SK-N-SH (cell line): ENCODE measurements around the gene MEGF10. TPM values are rescaled to one million over a fixed set of nuclear protein-coding genes. Genes with fewer than 3 reads are reported as not detected.
"Not testable (repeated sequence)": the region's sequence is repeated elsewhere in the genome, so short reads cannot be mapped to it uniquely, and the experiment has no call there.

ENCODE experiments used
- CTCF ChIA-PET: fragments of 300-600, 350-600 bp; formaldehyde crosslinking; extraction: SDS; loops from one replicate; lab custom pipeline; 2021; lab: Yijun Ruan, JAX
- POLR2A ChIA-PET: fragments of 350-600 bp; sonication (Branson Sonifier 250); formaldehyde crosslinking; extraction: SDS; loops from one replicate; lab custom pipeline; 2020; ENCODE audit warnings: antibody characterized with exemption, inconsistent platforms; lab: Yijun Ruan, JAX
- DNase-seq: peaks from one replicate; pipeline ENCODE4 v3.0.0; 2012
- H2AFZ ChIP-seq: fragments of 200-600 bp; sonication (generic); 2 replicates; pipeline ENCODE4 v1.8.1; 2016; ENCODE audit warnings: antibody characterized with exemption, mild to moderate bottlenecking, low read depth
- H3F3A ChIP-seq: fragments of 200-600 bp; sonication (generic); replicated peaks from 2 replicates; pipeline ENCODE3; 2016; ENCODE audit warnings: antibody characterized with exemption, mild to moderate bottlenecking; ENCODE audit not compliant: insufficient read depth
- H3K27ac ChIP-seq, 2 experiments: fragments of 200-500 bp in 1 of 2; fragments of 200-600 bp in 1 of 2; sonication (Bioruptor generic) in 1 of 2; sonication (generic), shearing (Covaris generic) in 1 of 2; 2 replicates each; pipeline versions ENCODE4 v1.5.1 to v1.6.1; 2014 to 2016; ENCODE audit warnings: low read depth in 2 of 2, inconsistent platforms in 1 of 2, low read length in 1 of 2, mild to moderate bottlenecking in 1 of 2, mixed read lengths in 1 of 2
- H3K27me3 ChIP-seq: fragments of 200-600 bp; sonication (generic), shearing (Covaris generic); 2 replicates; pipeline ENCODE4 v1.6.1; 2016; ENCODE audit warnings: mixed run types; ENCODE audit not compliant: insufficient read depth
- H3K36me3 ChIP-seq, 2 experiments: fragments of 200-500 bp in 1 of 2; fragments of 200-600 bp in 1 of 2; sonication (Bioruptor generic) in 1 of 2; sonication (generic) in 1 of 2; replicated peaks in 1 of 2; 2 replicates each; pipeline versions ENCODE3 to v1.5.1; 2014 to 2016; ENCODE audit warnings: low read length in 1 of 2, mild to moderate bottlenecking in 1 of 2; ENCODE audit not compliant: insufficient read depth in 2 of 2, control insufficient read depth in 1 of 2
- H3K4me1 ChIP-seq, 2 experiments: fragments of 200-500 bp in 1 of 2; fragments of 200-600 bp in 1 of 2; sonication (Bioruptor generic) in 1 of 2; sonication (generic), shearing (Covaris generic) in 1 of 2; 2 replicates each; pipeline versions ENCODE4 v1.5.1 to v1.6.1; 2014 to 2016; ENCODE audit warnings: low read depth in 1 of 2, low read length in 1 of 2, mixed run types in 1 of 2; ENCODE audit not compliant: insufficient read depth in 2 of 2, control insufficient read depth in 1 of 2
- H3K4me2 ChIP-seq: fragments of 200-600 bp; sonication (generic), shearing (Covaris generic); 2 replicates; pipeline ENCODE4 v1.6.1; 2017; ENCODE audit warnings: mixed run types
- H3K4me3 ChIP-seq, 2 experiments: fragments of 200-500 bp in 1 of 2; fragments of 200-600 bp in 1 of 2; sonication (Bioruptor generic) in 1 of 2; sonication (generic), shearing (Covaris generic) in 1 of 2; 2 replicates each; pipeline versions ENCODE4 v1.5.1 to v1.8.1; 2014 to 2016; ENCODE audit warnings: low read depth in 2 of 2, inconsistent platforms in 1 of 2, low read length in 1 of 2, mild to moderate bottlenecking in 1 of 2, mixed read lengths in 1 of 2, moderate library complexity in 1 of 2
- H3K79me2 ChIP-seq: fragments of 200-600 bp; sonication (generic); 2 replicates; pipeline ENCODE4 v1.8.1; 2017; ENCODE audit warnings: mild to moderate bottlenecking; ENCODE audit not compliant: insufficient read depth
- H3K9ac ChIP-seq: fragments of 200-600 bp; sonication (generic); 2 replicates; pipeline ENCODE4 v1.6.1; 2017; ENCODE audit warnings: mixed run types
- H3K9me2 ChIP-seq: fragments of 200-600 bp; sonication (generic); 2 replicates; pipeline ENCODE4 v1.6.1; 2017; ENCODE audit warnings: mixed run types
- H3K9me3 ChIP-seq: fragments of 200-600 bp; sonication (generic); 2 replicates; pipeline ENCODE4 v1.6.1; 2017; ENCODE audit warnings: mixed run types, mild to moderate bottlenecking, moderate library complexity
- H4K20me1 ChIP-seq: fragments of 200-600 bp; sonication (generic); 2 replicates; pipeline ENCODE4 v1.6.1; 2017; ENCODE audit warnings: mild to moderate bottlenecking, mixed run types; ENCODE audit not compliant: insufficient read depth
- CHD2 ChIP-seq: fragments of 150-350 bp; IDR thresholded peaks from 2 replicates; pipeline ENCODE4 v1.6.1; 2018; ENCODE audit warnings: low read length; ENCODE audit not compliant: partially characterized antibody
- CTCF ChIP-seq: fragments of 200-600 bp; sonication (generic); IDR thresholded peaks from 2 replicates; pipeline ENCODE4 v1.6.1; 2017; ENCODE audit warnings: antibody characterized with exemption, mild to moderate bottlenecking, moderate library complexity
- ELF1 ChIP-seq: IDR thresholded peaks from 2 replicates; pipeline ENCODE4 v1.4.0; 2012
- EP300 ChIP-seq, 2 experiments: IDR thresholded peaks; 2 replicates each; pipeline versions ENCODE4 v1.4.0 to v1.6.1; 2012; ENCODE audit warnings: borderline replicate concordance in 1 of 2, low read depth in 1 of 2, low read length in 1 of 2
- EZH2phosphoT487 ChIP-seq: fragments of 200-600 bp; sonication (generic); IDR thresholded peaks from 2 replicates; pipeline ENCODE4 v1.6.1; 2017; ENCODE audit warnings: low read depth, mixed run types, mild to moderate bottlenecking, antibody characterized with exemption, moderate library complexity, borderline replicate concordance
- FOXJ3 ChIP-seq: sonication (generic); formaldehyde crosslinking; IDR thresholded peaks from 2 replicates; pipeline ENCODE4 v1.5.1; 2020; ENCODE audit warnings: mild to moderate bottlenecking, missing genetic modification reagents
- FOXM1 ChIP-seq: IDR thresholded peaks from 2 replicates; pipeline ENCODE4 v1.4.0; 2012; ENCODE audit warnings: low read depth, mild to moderate bottlenecking
- IRF3 ChIP-seq: fragments of 150-350 bp; IDR thresholded peaks from 2 replicates; pipeline ENCODE4 v1.6.1; 2016; ENCODE audit warnings: mild to moderate bottlenecking, low read depth, low read length
- JUND ChIP-seq: IDR thresholded peaks from 2 replicates; pipeline ENCODE4 v1.4.0; 2012
- MEF2A ChIP-seq: IDR thresholded peaks from 2 replicates; pipeline ENCODE4 v1.4.0; 2012; ENCODE audit warnings: low read depth, borderline replicate concordance
- MXI1 ChIP-seq: IDR thresholded peaks from 2 replicates; pipeline ENCODE4 v1.6.1; 2012; ENCODE audit warnings: mild to moderate bottlenecking, low read depth, low read length, improper control_type of control experiment
- PBX3 ChIP-seq: IDR thresholded peaks from 2 replicates; pipeline ENCODE4; 2012
- RCOR1 ChIP-seq: fragments of 150-350 bp; IDR thresholded peaks from 2 replicates; pipeline ENCODE4 v1.6.1; 2017; ENCODE audit warnings: antibody characterized with exemption, low read length
- REST ChIP-seq: IDR thresholded peaks from 2 replicates; pipeline ENCODE4 v1.6.1; 2012; ENCODE audit warnings: mild to moderate bottlenecking, low read depth, low read length, moderate library complexity
- TAF1 ChIP-seq: IDR thresholded peaks from 2 replicates; pipeline ENCODE4 v1.6.1; 2012; ENCODE audit warnings: low read depth, mild to moderate bottlenecking, low read length, moderate library complexity, borderline replicate concordance
- TEAD4 ChIP-seq: IDR thresholded peaks from 2 replicates; pipeline ENCODE4 v1.4.0; 2012; ENCODE audit warnings: mild to moderate bottlenecking, borderline replicate concordance; ENCODE audit not compliant: insufficient read depth
- USF1 ChIP-seq: IDR thresholded peaks from 2 replicates; pipeline ENCODE4 v1.4.0; 2012; ENCODE audit warnings: low read depth, borderline replicate concordance
- USF2 ChIP-seq: fragments of 150-350 bp; IDR thresholded peaks from 2 replicates; pipeline ENCODE4 v1.6.1; 2017; ENCODE audit warnings: antibody characterized with exemption, low read length, low read depth, borderline replicate concordance
- YY1 ChIP-seq: IDR thresholded peaks from 2 replicates; pipeline ENCODE4 v1.4.0; 2012; ENCODE audit warnings: low read depth, mild to moderate bottlenecking
- WGBS: methylation state at CpG from one replicate; pipeline ENCODE4 v1.1.6; 2017; ENCODE audit warnings: low lambda C conversion rate; 5-methylcytosine and 5-hydroxymethylcytosine counted together
- polyA plus RNA-seq, 3 experiments: library from polyadenylated mRNA; depleted of rRNA; stranded (reverse); fragments of >200 nt; gene quantifications; 2 replicates each; pipeline ENCODE4 v1.2.3, GENCODE V29; 2012

The MEGF10 gene
- polyA plus RNA-seq, 1 of the 3 experiments (the other 2 are of a cell fraction): 1.1 TPM

GRCh38 chr5:127316011-127316410 lies 25.4 kb downstream of the MEGF10 start:
- no peak overlapping the region for H3K27ac ChIP-seq
- H3F3A ChIP-seq: no peaks in the 10 kb centered on the region
- H3K27me3 ChIP-seq: no peaks in the 10 kb centered on the region
- no peak overlapping the region for H2AFZ ChIP-seq
- no peak overlapping the region for H3K4me2 ChIP-seq
- POLR2A ChIA-PET: no interaction called here
- no peaks in the 10 kb centered on the region for H3K9me2 ChIP-seq
- TF ChIP-seq REST (no peak), CTCF (no peak), EP300 (IDR thresholded peaks at IDR 0.05; ENCODE audit: borderline replicate concordance in 1 of 2, low read depth in 1 of 2, low read length in 1 of 2) (no peak), TEAD4 (no peak), USF2 (no peak), PBX3 (no peak), TAF1 (no peak), FOXM1 (no peak), RCOR1 (no peak), JUND (no peak), FOXJ3 (CRISPR knock-in tag) (no peak), YY1 (no peak), CHD2 (no peak), MXI1 (no peak), USF1 (no peak), MEF2A (no peak), ELF1 (no peak), IRF3 (no peak), EZH2phosphoT487 (no peak)
- CTCF ChIA-PET: interaction anchor here (0.8 to 1.5 kb wide), 5 partner anchors 11 to 660 kb away, joined by 3 to 4 read pairs (median 3); no protein-coding TSS in a partner anchor
- H3K9ac ChIP-seq: no peak overlapping the region
- WGBS: 100% methylated on average over 1 of the region's 1 CpG
- peaks cover 0 to 8% of the 10 kb centered on the region in 2 experiments; a peak in 2 of 4 replicates for H3K4me1 ChIP-seq
- no peak overlapping the region for H3K4me3 ChIP-seq
- H4K20me1 ChIP-seq: no peaks in the 10 kb centered on the region
- H3K36me3 ChIP-seq: no peaks in the 10 kb centered on the region
- no peaks in the 10 kb centered on the region for H3K9me3 ChIP-seq
- no peaks in the 10 kb centered on the region for H3K79me2 ChIP-seq
- DNase-seq: no peak

GRCh38 chr5:127317385-127317784 lies 26.8 kb downstream of the MEGF10 start:
- DNase-seq, H3K4me2 ChIP-seq, H3K4me1 ChIP-seq, H3K27ac ChIP-seq, H3K36me3 ChIP-seq, POLR2A ChIA-PET, H4K20me1 ChIP-seq, H3K79me2 ChIP-seq, H3K9ac ChIP-seq, H3K4me3 ChIP-seq, H3K9me2 ChIP-seq, H3F3A ChIP-seq, H2AFZ ChIP-seq, H3K27me3 ChIP-seq, H3K9me3 ChIP-seq: not testable (repeated sequence)
- WGBS: 65% methylated on average over 3 of the region's 3 CpGs
- CTCF ChIA-PET: interaction anchor here (1.1 kb wide), 1 partner anchor 176 kb away, joined by 3 read pairs; no protein-coding TSS in a partner anchor
